Ishikawa (cell line): ENCODE measurements around the gene AURKAIP1.
A peak's percentile ranks its signal among the peaks of the same experiment; 100 is the strongest.

Source experiments
- CEBPB ChIP-seq: IDR thresholded peaks from 2 replicates; pipeline ENCODE4 v1.6.1; 2012
- CREB1 ChIP-seq: IDR thresholded peaks from 2 replicates; pipeline ENCODE4 v1.6.1; 2012; ENCODE audit warnings: low read depth
- EGR1 ChIP-seq: IDR thresholded peaks from 2 replicates; pipeline ENCODE4 v1.6.1; 2012
- EP300 ChIP-seq: IDR thresholded peaks from 2 replicates; pipeline ENCODE4 v1.6.1; 2012; ENCODE audit warnings: borderline replicate concordance
- FOXM1 ChIP-seq: IDR thresholded peaks from 2 replicates; pipeline ENCODE4 v1.6.1; 2012; ENCODE audit warnings: low read depth, borderline replicate concordance
- MAX ChIP-seq: IDR thresholded peaks from 2 replicates; pipeline ENCODE4 v1.6.1; 2012
- NFIC ChIP-seq: IDR thresholded peaks from 2 replicates; pipeline ENCODE4 v1.6.1; 2012
- RAD21 ChIP-seq: IDR thresholded peaks from 2 replicates; pipeline ENCODE4 v1.6.1; 2012; ENCODE audit warnings: low read depth
- REST ChIP-seq: IDR thresholded peaks from 2 replicates; pipeline ENCODE4 v1.6.1; 2012; ENCODE audit warnings: low read depth, mild to moderate bottlenecking
- TAF1 ChIP-seq: IDR thresholded peaks from 2 replicates; pipeline ENCODE4 v1.6.1; 2012; ENCODE audit warnings: low read depth, mild to moderate bottlenecking
- TCF12 ChIP-seq: IDR thresholded peaks from 2 replicates; pipeline ENCODE4 v1.6.1; 2012; ENCODE audit warnings: low read depth
- TEAD4 ChIP-seq: IDR thresholded peaks from 2 replicates; pipeline ENCODE4 v1.6.1; 2012
- USF1 ChIP-seq: IDR thresholded peaks from 2 replicates; pipeline ENCODE4 v1.6.1; 2012
- YY1 ChIP-seq: IDR thresholded peaks from 2 replicates; pipeline ENCODE4 v1.6.1; 2012; ENCODE audit warnings: low read depth
- ZBTB7A ChIP-seq: IDR thresholded peaks from 2 replicates; pipeline ENCODE4 v1.6.1; 2012; ENCODE audit warnings: low read depth

Gene AURKAIP1

GRCh38 chr1:1354271-1355247, 20.4 kb downstream of the AURKAIP1 start:
- TF ChIP-seq MAX = no peak; the same call in 1 of the 2 replicates
- no peak for TF ChIP-seq ZBTB7A
- TF ChIP-seq EP300 = no peak
- TF ChIP-seq CEBPB = no peak
- TF ChIP-seq TEAD4 = no peak
- TF ChIP-seq CREB1 = no peak
- TF ChIP-seq NFIC = no peak
- TF ChIP-seq TAF1 = no peak
- TF ChIP-seq YY1 = no peak
- no peak for TF ChIP-seq REST
- no peak for TF ChIP-seq EGR1
- no peak for TF ChIP-seq FOXM1
- TF ChIP-seq USF1 = no peak
- no peak for TF ChIP-seq RAD21

- TF ChIP-seq CREB1 (no peak), ZBTB7A (0 out of 2 replicates have a peak, but pooled peaks have one; percentile 21)
Measured at GRCh38 chr1:1353389-1354151, 21.4 kb downstream of the AURKAIP1 start.

GRCh38 chr1:1352786-1353388, 22.1 kb downstream of the AURKAIP1 start:
- TF ChIP-seq TEAD4 (no peak), NFIC (no peak), ZBTB7A (no peak), CREB1 (no peak), TAF1 (no peak), CEBPB (no peak), TCF12 (no peak), USF1 (no peak), REST (no peak), EGR1 (no peak), YY1 (no peak), RAD21 (no peak), MAX (no peak)

GRCh38 chr1:1351511-1352427, 23.2 kb downstream of the AURKAIP1 start:
- TF ChIP-seq EGR1 (no peak), FOXM1 (no peak), CREB1 (no peak), NFIC (no peak), REST (no peak), CEBPB (no peak), YY1 (no peak), RAD21 (no peak), MAX (no peak), ZBTB7A (no peak), TAF1 (no peak), TCF12 (no peak), USF1 (no peak), TEAD4 (no peak)
